Loucy (cell line): ENCODE measurements around the gene SLC44A1.

ENCODE experiments used
- H2AFZ ChIP-seq: fragments of 200-600 bp; sonication (generic); 2 replicates; pipeline ENCODE4 v1.6.0; 2016; ENCODE audit warnings: antibody characterized with exemption, mild to moderate bottlenecking, low read length, moderate library complexity
- H3F3A ChIP-seq: fragments of 200-600 bp; 2 replicates; pipeline ENCODE4 v1.6.0; 2016; ENCODE audit warnings: antibody characterized with exemption, low read depth, mild to moderate bottlenecking
- H3K27me3 ChIP-seq: fragments of 200-600 bp; sonication (generic); 2 replicates; pipeline ENCODE4 v1.6.1; 2014; ENCODE audit warnings: low read length, mild to moderate bottlenecking; ENCODE audit not compliant: insufficient read depth, poor library complexity, severe bottlenecking
- H3K36me3 ChIP-seq: fragments of 200-600 bp; sonication (generic); 2 replicates; pipeline ENCODE4 v1.6.1; 2016; ENCODE audit warnings: low read length; ENCODE audit not compliant: insufficient read depth
- H3K4me1 ChIP-seq: fragments of 200-600 bp; sonication (generic); 2 replicates; pipeline ENCODE4 v1.5.1; 2014; ENCODE audit warnings: low read length, mild to moderate bottlenecking; ENCODE audit not compliant: insufficient read depth, poor library complexity, severe bottlenecking
- H3K4me2 ChIP-seq: fragments of 200-600 bp; sonication (generic); 2 replicates; pipeline ENCODE4 v1.6.0; 2014; ENCODE audit warnings: antibody characterized with exemption, low read length, low read depth, mild to moderate bottlenecking; ENCODE audit not compliant: poor library complexity, severe bottlenecking
- H3K4me3 ChIP-seq: fragments of 200-600 bp; sonication (generic); 2 replicates; pipeline ENCODE4 v1.5.1; 2014; ENCODE audit warnings: low read length, mild to moderate bottlenecking, mixed read lengths; ENCODE audit not compliant: poor library complexity, severe bottlenecking
- H3K79me2 ChIP-seq: fragments of 200-600 bp; sonication (generic); 2 replicates; pipeline ENCODE4 v1.6.1; 2014; ENCODE audit warnings: low read length; ENCODE audit not compliant: insufficient read depth
- H3K9ac ChIP-seq: fragments of 200-600 bp; sonication (generic); 2 replicates; pipeline ENCODE4 v1.6.0; 2014; ENCODE audit warnings: mild to moderate bottlenecking, low read depth, low read length, moderate library complexity; ENCODE audit not compliant: poor library complexity, severe bottlenecking
- H3K9me2 ChIP-seq: fragments of 200-600 bp; sonication (generic); replicated peaks from 2 replicates; pipeline ENCODE4 v1.6.1; 2016; ENCODE audit warnings: low read depth, low read length, mixed read lengths
- H3K9me3 ChIP-seq: fragments of 200-600 bp; sonication (generic); 2 replicates; pipeline ENCODE4 v1.6.1; 2014; ENCODE audit warnings: mild to moderate bottlenecking, antibody characterized with exemption, low read length, low read depth; ENCODE audit not compliant: insufficient read depth
- H4K20me1 ChIP-seq: fragments of 200-600 bp; sonication (generic); 2 replicates; pipeline ENCODE4 v1.6.0; 2014; ENCODE audit warnings: antibody characterized with exemption, low read length, mild to moderate bottlenecking; ENCODE audit not compliant: insufficient read depth, poor library complexity, severe bottlenecking
- CTCF ChIP-seq: fragments of 200-600 bp; sonication (generic); conservative IDR thresholded peaks from 2 replicates; pipeline ENCODE4 v1.5.1; 2014; ENCODE audit warnings: mild to moderate bottlenecking, antibody characterized with exemption, low read length
- EZH2phosphoT487 ChIP-seq: fragments of 200-600 bp; IDR thresholded peaks from 2 replicates; pipeline ENCODE4 v1.6.1; 2018; ENCODE audit warnings: antibody characterized with exemption, mild to moderate bottlenecking, moderate library complexity, borderline replicate concordance

Gene SLC44A1

GRCh38 chr9:105389796-105390195 lies 145.3 kb downstream of the SLC44A1 start:
- H3K79me2 ChIP-seq, result peaks cover 14% of the 10 kb centered on the region
- H4K20me1 ChIP-seq, result no peaks in the 10 kb centered on the region
- no peak overlapping the region for H3K4me3 ChIP-seq
- no peaks in the 10 kb centered on the region; the same call in 1 of the 2 replicates for H3F3A ChIP-seq
- no peak for TF ChIP-seq CTCF
- no peak for TF ChIP-seq EZH2phosphoT487
- no peaks in the 10 kb centered on the region for H3K9me2 ChIP-seq
- no peaks in the 10 kb centered on the region for H3K9me3 ChIP-seq
- H3K9ac ChIP-seq, result no peak overlapping the region
- peak overlapping the region; percentile 14 for H3K4me2 ChIP-seq
- no peaks in the 10 kb centered on the region for H3K36me3 ChIP-seq
- peaks cover 83% of the 10 kb centered on the region for H3K4me1 ChIP-seq
- no peak overlapping the region for H2AFZ ChIP-seq
- no peaks in the 10 kb centered on the region for H3K27me3 ChIP-seq

- Histone ChIP-seq H2AFZ (no peak overlapping the region), H4K20me1 (no peaks in the 10 kb centered on the region), H3K36me3 (no peaks in the 10 kb centered on the region), H3K4me1 (peaks cover 87% of the 10 kb centered on the region), H3K27me3 (no peaks in the 10 kb centered on the region), H3K9ac (no peak overlapping the region), H3K4me2 (no peak overlapping the region), H3K4me3 (no peak overlapping the region), H3K9me2 (no peaks in the 10 kb centered on the region), H3F3A (no peaks in the 10 kb centered on the region), H3K9me3 (no peaks in the 10 kb centered on the region), H3K79me2 (peaks cover 14% of the 10 kb centered on the region)
- TF ChIP-seq CTCF (no peak), EZH2phosphoT487 (no peak)
Measured at GRCh38 chr9:105390871-105391270, 146.4 kb downstream of the SLC44A1 start.

- H3K36me3 ChIP-seq, result no peaks in the 10 kb centered on the region
- H3K4me1 ChIP-seq, result peaks cover 86% of the 10 kb centered on the region
- no peaks in the 10 kb centered on the region for H3K9me2 ChIP-seq
- peak overlapping the region; percentile 56 for H3K9ac ChIP-seq
- H3K27me3 ChIP-seq, result no peaks in the 10 kb centered on the region
- no peaks in the 10 kb centered on the region for H4K20me1 ChIP-seq
- H3K4me2 ChIP-seq, result peak overlapping the region; percentile 67
- H3F3A ChIP-seq, result no peaks in the 10 kb centered on the region
- H3K4me3 ChIP-seq, result no peak overlapping the region
- H3K79me2 ChIP-seq, result peaks cover 14% of the 10 kb centered on the region
- H3K9me3 ChIP-seq, result no peaks in the 10 kb centered on the region
- TF ChIP-seq EZH2phosphoT487, result no peak
- TF ChIP-seq CTCF, result no peak
- no peak overlapping the region for H2AFZ ChIP-seq
Measured at GRCh38 chr9:105391288-105391687, 146.8 kb downstream of the SLC44A1 start.
